ENCODE results near the gene MYH9.
A peak's percentile ranks its signal among the peaks of the same experiment; 100 is the strongest.
"Not testable (repeated sequence)": the region's sequence is repeated elsewhere in the genome, so short reads cannot be mapped to it uniquely, and the experiment has no call there.

MYH9 gene

GRCh38 chr22:36257948-36258670 is 129.7 kb downstream of the MYH9 start:
- Histone ChIP-seq H3K9me2 (replicated peaks; ENCODE audit: insufficient read depth, low read length) (no peaks in the 10 kb centered on the region), H2AFZ (ENCODE audit: low read length) (peak overlapping the region; percentile 17), H3K79me2 (ENCODE audit: low read length) (peaks cover 48% of the 10 kb centered on the region), H3K9me3 (replicated peaks; ENCODE audit: insufficient read depth, low read length) (no peaks in the 10 kb centered on the region), H3F3A (ENCODE audit: insufficient read depth, low read length) (peaks cover 29% of the 10 kb centered on the region), H3K36me3 (replicated peaks; ENCODE audit: insufficient read depth, low read length) (no peaks in the 10 kb centered on the region), H3K27me3 (replicated peaks; ENCODE audit: insufficient read depth, low read length) (no peaks in the 10 kb centered on the region), H3K4me2 (ENCODE audit: low read depth, low read length) (peak overlapping the region; percentile 80), H3K4me1 (ENCODE audit: low read length) (peaks cover 39% of the 10 kb centered on the region), H3K9ac (ENCODE audit: low read length) (peak overlapping the region; percentile 67), H3K27ac (ENCODE audit: low read length) (peak overlapping the region; percentile 93), H3K4me3 (ENCODE audit: low read length) (peak overlapping the region; percentile 33), H4K20me1 (ENCODE audit: insufficient read depth, low read length) (no peaks in the 10 kb centered on the region)
- DNase-seq = peak; percentile 83
- no peak for TF ChIP-seq CTCF (IDR thresholded peaks at IDR 0.05; ENCODE audit: low read length)
- TF ChIP-seq EZH2phosphoT487 (IDR thresholded peaks at IDR 0.05; ENCODE audit: low read length) = no peak
- TF ChIP-seq EZH2 (optimal IDR thresholded peaks at IDR 0.05; ENCODE audit: low read depth, low read length) = no peak

- Histone ChIP-seq H3K4me2 (ENCODE audit: low read depth, low read length) (peak overlapping the region; percentile 80; the same call in 1 of the 2 replicates), H3K36me3 (replicated peaks; ENCODE audit: insufficient read depth, low read length) (no peaks in the 10 kb centered on the region), H3K9ac (ENCODE audit: low read length) (no peak overlapping the region; the same call in 1 of the 2 replicates), H4K20me1 (ENCODE audit: insufficient read depth, low read length) (no peaks in the 10 kb centered on the region), H3K4me3 (ENCODE audit: low read length) (no peak overlapping the region), H3F3A (ENCODE audit: insufficient read depth, low read length) (peaks cover 29% of the 10 kb centered on the region), H3K4me1 (ENCODE audit: low read length) (peaks cover 44% of the 10 kb centered on the region), H3K9me3 (replicated peaks; ENCODE audit: insufficient read depth, low read length) (no peaks in the 10 kb centered on the region), H3K27me3 (replicated peaks; ENCODE audit: insufficient read depth, low read length) (no peaks in the 10 kb centered on the region), H3K27ac (ENCODE audit: low read length) (peak overlapping the region; percentile 93; the same call in 1 of the 2 replicates), H3K79me2 (ENCODE audit: low read length) (peaks cover 53% of the 10 kb centered on the region), H2AFZ (ENCODE audit: low read length) (no peak overlapping the region), H3K9me2 (replicated peaks; ENCODE audit: insufficient read depth, low read length) (no peaks in the 10 kb centered on the region)
- no peak for TF ChIP-seq EZH2 (optimal IDR thresholded peaks at IDR 0.05; ENCODE audit: low read depth, low read length)
- no peak for TF ChIP-seq CTCF (IDR thresholded peaks at IDR 0.05; ENCODE audit: low read length)
- no peak for DNase-seq
These were observed 130.5 kb downstream of the MYH9 start for GRCh38 chr22:36257308-36257707.

- DNase-seq = no peak
- no peak for TF ChIP-seq EZH2 (optimal IDR thresholded peaks at IDR 0.05; ENCODE audit: low read depth, low read length)
- no peak for TF ChIP-seq EZH2phosphoT487 (IDR thresholded peaks at IDR 0.05; ENCODE audit: low read length)
- no peaks in the 10 kb centered on the region for H3K9me3 ChIP-seq (replicated peaks; ENCODE audit: insufficient read depth, low read length)
- no peak overlapping the region for H3K27ac ChIP-seq (ENCODE audit: low read length)
- H3F3A ChIP-seq (ENCODE audit: insufficient read depth, low read length) = peaks cover 29% of the 10 kb centered on the region
- H3K4me3 ChIP-seq (ENCODE audit: low read length) = no peak overlapping the region
- H3K4me1 ChIP-seq (ENCODE audit: low read length) = peaks cover 44% of the 10 kb centered on the region
- peaks cover 53% of the 10 kb centered on the region for H3K79me2 ChIP-seq (ENCODE audit: low read length)
- H3K9ac ChIP-seq (ENCODE audit: low read length) = no peak overlapping the region
- no peaks in the 10 kb centered on the region for H3K36me3 ChIP-seq (replicated peaks; ENCODE audit: insufficient read depth, low read length)
- H3K27me3 ChIP-seq (replicated peaks; ENCODE audit: insufficient read depth, low read length) = no peaks in the 10 kb centered on the region
- no peak overlapping the region for H3K4me2 ChIP-seq (ENCODE audit: low read depth, low read length)
- H3K9me2 ChIP-seq (replicated peaks; ENCODE audit: insufficient read depth, low read length) = no peaks in the 10 kb centered on the region
- no peaks in the 10 kb centered on the region for H4K20me1 ChIP-seq (ENCODE audit: insufficient read depth, low read length)
- H2AFZ ChIP-seq (ENCODE audit: low read length) = no peak overlapping the region
These were observed 131.3 kb downstream of the MYH9 start for GRCh38 chr22:36256478-36256877.

GRCh38 chr22:36255572-36255971 is 132.2 kb downstream of the MYH9 start:
- H3K4me2 ChIP-seq (ENCODE audit: low read depth, low read length); H3K4me3 ChIP-seq (ENCODE audit: low read length); H3K9me2 ChIP-seq (replicated peaks; ENCODE audit: insufficient read depth, low read length); H3K36me3 ChIP-seq (replicated peaks; ENCODE audit: insufficient read depth, low read length); H3K9me3 ChIP-seq (replicated peaks; ENCODE audit: insufficient read depth, low read length); H2AFZ ChIP-seq (ENCODE audit: low read length); DNase-seq; H3K27me3 ChIP-seq (replicated peaks; ENCODE audit: insufficient read depth, low read length); H3K27ac ChIP-seq (ENCODE audit: low read length); H3K9ac ChIP-seq (ENCODE audit: low read length); H4K20me1 ChIP-seq (ENCODE audit: insufficient read depth, low read length): not testable (repeated sequence)
- H3K4me1 ChIP-seq (ENCODE audit: low read length) = peaks cover 44% of the 10 kb centered on the region
- H3K79me2 ChIP-seq (ENCODE audit: low read length) = peaks cover 45% of the 10 kb centered on the region
- H3F3A ChIP-seq (ENCODE audit: insufficient read depth, low read length) = peaks cover 29% of the 10 kb centered on the region
